Measurements from ENCODE around the gene RXRA.

The RXRA gene

GRCh38 chr9:134314039-134314949, 12.0 kb upstream of the RXRA start:
- DNase-seq, result no peak

DNA sequence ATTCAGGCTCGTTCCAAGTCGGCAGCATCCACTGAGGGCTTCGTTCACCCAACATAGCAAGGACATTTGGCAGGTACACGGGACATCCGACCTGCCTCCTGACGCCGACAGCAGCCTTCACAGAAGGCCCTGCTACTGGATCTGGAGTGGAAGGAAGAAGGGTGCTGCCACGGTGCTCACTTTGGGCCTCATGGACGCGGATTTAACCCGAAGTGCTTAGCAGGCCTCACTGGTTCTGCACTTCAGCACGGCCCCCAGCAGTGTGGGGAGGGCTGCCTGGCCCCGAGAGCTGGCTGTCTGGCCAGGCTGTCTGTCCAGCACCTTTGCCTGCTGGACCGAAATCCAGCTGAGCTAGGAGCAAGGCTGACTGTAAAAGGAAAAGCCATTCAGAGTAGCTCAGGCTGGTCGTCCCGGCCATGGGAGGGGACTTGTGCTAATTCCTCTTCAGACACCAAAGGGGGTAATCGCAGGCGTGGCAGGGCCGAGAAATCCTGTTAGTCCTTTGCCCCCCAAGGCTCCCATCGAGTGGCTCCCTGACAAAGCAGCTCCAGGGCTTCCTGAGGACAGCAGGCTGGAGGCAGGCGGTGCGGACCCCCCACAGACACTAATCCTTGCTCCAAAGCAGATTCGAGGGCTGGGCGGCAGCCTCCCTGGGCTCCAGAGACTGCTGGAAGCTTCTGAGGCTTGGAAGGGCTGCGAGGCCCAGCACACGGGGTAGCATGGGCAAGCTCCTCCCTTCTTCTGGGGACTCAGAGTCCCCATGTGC, 11.1 kb upstream of the RXRA start:
- no peak for DNase-seq

DNA sequence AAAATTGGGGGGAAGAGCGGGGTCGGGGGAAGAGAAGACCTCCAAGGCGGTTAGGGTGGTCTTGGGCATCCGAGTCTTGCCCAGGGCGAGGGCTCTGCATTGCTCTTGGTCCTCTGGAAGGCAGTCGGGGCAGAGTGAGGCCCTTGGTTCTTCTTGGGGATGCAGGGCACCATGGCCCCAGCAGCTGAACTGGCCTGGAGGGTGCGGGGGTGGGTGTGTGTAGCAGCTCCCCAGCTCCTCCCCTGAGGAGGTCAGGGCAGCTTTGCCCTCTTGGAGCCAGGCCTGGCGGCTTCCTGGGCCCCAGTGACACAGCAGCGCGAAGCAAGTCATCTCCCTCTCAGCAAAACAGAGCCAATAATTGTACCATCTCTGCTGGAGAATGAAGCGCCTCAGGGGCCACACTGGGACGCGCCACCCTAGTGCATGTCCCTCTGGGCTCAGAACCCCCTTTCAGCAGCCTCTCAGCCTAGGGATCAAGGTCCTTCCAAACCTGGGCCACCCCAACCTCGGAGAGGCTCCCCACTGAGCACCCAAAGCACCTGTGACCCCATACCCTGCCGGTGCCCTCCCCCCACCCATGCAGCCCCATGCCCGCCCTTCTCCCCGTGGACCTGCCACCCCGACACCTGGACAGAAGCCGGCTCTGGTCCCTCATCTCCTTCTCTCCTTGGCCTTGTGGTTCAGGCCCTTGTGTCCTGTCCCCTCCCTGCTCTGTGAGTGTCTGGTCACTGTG, 10.4 kb upstream of the RXRA start:
- no peak for DNase-seq

DNA sequence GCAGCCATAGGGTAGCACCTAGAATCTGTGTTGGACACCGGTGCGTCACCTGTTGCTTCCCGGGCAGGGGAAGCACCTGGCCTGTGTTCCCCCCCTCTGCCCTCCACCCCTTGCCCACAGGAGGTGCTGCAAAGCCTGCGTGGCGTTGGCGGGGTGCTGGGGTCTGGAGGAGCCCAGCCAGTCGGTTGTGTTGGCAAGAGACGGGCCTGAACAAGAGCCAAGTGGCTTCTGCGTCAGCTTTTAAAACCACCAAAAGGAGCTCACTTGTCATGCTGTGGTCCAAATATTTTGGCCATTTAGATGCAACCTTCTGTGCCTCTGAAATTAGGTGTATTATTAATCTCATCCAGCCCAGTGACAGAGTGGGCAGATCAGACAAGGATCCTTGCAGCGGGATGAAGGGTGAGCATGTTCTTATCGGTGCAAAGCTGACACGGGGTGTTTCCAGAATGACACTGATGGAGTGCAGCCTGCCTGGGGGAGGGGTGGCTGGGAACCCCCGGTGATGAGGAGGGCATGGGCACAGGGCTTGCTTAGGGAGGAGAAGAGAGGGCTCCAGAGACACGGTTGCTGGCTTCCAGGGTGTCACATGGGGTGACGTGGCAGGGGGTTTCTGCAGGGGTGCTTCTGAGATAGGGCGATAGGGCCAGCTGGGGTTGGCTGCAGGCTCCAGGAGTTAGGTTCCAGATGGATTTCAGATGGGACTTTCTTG, 9.7 kb upstream of the RXRA start:
- DNase-seq, result no peak

- DNase-seq, result no peak
Measured at GRCh38 chr9:134317400-134317789, 8.9 kb upstream of the RXRA start.

- DNase-seq, result no peak
Measured at GRCh38 chr9:134317790-134318414, 8.4 kb upstream of the RXRA start.

DNA sequence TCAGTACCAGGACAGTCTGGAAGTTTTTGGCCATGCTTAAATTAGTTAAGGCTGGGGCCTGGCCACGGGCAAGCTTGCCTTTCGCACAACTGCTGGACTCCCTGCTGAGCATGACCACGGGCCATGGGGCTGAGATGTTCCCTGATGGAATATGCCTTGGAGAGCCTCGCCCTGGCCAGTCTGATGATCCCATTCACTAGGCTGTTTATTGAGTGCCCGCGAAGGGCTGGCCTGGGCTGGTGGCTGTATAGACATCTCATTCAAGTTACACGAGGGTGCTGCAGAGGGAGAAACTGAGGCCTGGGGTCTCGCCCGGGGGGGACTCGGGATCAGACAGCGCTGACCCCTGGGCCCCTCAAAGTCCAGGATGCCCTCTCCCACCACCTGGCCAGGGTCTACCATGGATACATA, 7.8 kb upstream of the RXRA start:
- DNase-seq, result no peak

DNA sequence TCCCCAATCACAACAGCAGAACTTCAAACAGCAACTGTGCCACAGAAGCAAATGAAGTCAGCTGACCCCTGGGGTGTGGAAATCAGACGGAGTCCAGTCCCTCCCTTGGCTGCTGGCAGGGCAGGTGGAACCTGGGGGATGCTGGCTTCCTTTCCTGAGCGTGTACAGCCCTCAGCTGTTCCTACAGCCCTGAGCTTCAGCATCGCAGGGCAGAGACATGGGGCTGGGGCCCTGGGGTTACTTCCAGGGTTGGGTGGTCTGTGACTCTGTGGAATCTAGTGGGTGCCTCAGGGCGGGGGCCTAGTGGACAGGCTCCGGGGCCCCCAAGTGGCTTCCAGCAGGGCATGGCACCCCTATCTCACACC, 7.3 kb upstream of the RXRA start:
- no peak for DNase-seq

DNA sequence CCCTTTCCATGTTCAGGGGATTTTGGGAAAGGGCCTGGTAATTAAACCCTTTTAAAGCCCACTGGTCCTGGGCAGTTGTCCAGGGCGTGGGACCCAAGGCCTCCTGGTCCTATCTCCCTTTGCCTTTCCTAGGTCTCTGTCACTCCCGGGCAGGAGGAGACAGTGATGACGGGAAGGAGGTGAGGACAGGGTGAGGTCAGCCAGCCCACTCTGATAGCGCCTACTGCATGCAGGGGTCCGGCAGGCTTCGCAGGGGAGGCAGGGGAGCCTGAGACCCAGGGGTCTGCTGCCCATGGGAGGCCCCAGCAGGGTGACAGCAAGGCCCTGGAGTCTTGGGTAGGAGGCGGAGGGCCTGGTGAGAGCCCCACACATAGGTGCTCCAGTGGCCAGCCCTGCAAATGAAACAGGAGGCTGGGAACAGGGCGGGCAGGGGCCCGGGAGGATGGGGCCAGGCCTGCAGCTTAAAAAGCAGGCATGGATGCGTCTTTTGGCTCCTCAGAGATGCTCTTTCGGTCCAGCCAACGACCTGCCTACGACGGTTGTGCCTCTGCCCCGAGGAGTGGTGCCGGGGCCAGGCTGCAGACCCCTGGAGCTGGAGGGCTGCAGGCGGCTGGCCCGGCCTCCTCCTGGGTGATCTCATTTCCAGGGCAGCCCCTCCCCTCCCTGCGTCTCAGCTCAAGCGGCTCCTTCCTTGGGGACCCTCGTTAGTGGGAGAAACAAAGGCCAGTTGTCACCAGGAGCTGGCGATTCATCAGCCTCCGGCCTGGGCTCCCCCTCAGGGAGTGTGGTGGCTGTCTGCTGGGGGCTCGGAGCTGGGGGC, 6.7 kb upstream of the RXRA start:
- DNase-seq, result no peak

DNA sequence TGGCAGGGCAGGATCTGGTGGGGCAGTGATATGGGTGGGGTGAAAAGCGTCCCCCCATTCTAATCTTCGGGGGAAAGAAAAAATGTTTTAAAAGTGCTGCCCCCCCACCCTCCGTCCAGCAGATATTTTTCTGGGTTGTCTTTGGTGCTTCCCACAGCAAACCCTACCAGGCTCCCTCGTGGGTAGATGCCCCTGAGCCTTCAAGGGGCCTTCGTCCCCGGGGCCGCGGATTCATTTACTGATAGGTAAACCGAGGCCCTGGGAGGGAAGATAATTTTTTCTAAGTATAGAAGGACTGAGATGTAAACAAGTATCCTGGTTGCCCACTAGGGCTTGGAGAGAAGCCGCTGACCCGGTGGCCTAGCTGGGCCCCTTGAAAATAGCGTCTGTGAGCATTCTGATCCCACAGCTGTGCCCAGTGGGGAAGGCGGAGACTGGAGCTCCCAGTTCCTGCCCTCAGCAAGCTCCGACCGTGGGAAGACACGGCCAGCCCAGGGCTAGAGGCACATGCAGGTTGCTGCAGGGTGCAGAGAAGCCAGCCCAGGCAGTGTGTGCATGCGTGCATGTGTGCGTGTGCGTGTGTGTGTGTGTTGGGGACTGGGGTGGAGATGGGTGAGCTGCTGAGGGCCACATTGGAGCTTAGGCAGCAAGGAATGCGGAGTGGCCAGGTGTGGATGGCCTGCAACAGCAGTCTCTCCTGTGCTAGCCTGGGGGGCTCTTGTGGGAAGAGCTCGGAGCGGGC, 6.0 kb upstream of the RXRA start:
- DNase-seq, result no peak

DNA sequence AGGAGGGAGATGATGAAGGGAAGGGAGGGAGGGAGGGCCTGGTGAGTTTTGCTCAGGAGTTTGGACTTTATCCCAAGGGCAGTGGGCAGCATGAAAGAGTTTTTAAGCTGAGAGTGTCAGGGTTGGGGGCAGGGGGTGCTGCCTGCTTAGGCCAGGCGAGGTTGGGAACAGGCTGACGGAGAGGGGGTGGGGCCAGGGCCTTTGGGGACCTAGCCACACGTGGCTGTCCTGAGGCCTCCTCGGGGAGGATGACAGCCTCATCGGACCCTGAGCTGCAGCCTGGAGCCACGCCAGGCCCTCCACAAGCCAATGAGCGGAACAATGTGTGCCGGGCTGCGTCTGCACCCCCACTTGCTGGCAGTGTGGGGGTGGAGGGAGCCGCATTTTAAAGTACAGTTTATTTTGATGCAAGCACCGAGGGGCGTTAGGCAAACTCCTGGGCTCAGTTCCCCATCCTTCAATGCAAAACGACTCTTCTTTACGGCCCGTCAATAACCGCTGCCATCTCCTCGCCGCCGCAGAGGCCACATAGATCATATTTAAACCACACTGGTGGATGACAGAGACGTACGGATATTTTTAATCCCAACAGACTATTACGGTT, 5.3 kb upstream of the RXRA start:
- no peak for DNase-seq

GRCh38 chr9:134321531-134321930, 4.7 kb upstream of the RXRA start:
- DNase-seq, result no peak

GRCh38 chr9:134321946-134322741, 4.1 kb upstream of the RXRA start:
- no peak for DNase-seq

DNA sequence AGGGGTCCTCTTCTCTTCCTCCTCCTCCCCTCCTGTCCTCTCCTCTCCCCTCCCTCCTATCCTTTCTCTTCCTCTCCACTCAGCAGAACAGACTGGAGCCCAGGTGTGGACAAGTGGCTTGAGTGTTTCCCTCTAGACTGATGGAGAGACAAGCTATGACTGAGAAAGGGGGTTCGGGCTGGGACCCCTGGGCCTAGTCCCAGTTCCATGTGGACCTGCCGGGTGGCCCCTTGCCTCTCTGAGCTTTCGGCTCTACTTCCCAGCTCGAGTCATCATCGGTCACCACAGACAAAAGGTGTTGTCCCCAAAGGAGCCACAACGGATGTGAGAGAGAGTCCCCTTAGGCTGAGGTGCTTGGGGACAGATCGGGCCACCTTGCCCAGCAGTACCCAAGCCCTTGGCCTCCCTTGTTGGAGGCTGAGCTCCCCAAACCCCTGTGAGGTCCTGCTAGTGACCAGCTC, 3.4 kb upstream of the RXRA start:
- no peak for DNase-seq

GRCh38 chr9:134323741-134324358, 2.4 kb upstream of the RXRA start:
- DNase-seq, result no peak

DNA sequence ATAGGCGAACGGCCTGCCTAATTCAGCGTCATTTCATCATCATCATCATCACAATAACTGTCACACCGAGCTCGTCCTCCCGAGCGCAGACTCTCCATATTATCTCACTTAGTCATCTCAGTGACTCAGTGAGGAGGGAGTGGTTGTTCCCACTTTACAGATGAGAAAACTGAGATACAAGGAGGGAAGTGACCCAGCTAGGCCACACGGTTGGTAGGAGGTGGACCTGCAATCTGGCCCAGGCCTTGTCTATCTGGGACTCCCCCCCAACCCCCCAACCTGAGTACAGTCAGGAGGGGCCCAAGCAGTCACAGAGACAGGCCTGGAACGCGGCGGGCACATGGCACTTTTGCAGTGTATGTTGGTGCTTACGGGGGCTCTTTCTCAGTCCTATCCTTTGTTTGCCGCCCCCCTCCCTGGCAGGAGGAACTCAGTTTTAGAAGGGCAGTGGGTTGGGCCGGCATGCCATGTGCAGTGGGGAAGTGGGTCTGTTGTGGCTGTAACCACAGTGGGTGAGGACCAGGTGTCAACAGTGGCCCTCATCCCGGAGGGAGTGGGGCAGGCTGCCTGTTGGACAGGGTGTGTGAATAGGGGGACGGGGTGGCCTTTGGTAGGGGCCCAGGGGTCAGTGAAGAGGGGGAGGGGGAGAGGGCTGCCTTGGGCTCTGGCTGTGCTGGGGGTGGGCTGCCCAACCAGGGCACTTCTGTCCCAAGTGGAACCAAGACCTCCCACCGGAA, 1.7 kb upstream of the RXRA start:
- DNase-seq, result no peak

GRCh38 chr9:134325096-134325812, 1.0 kb upstream of the RXRA start:
- no peak for DNase-seq
